Right cardiac atrium (tissue), 5 donors: ENCODE data around the gene TMEM201. TPM values are rescaled to one million over a fixed set of nuclear protein-coding genes. Genes with fewer than 3 reads are reported as not detected.

ENCODE experiments used
- ATAC-seq, 2 donors: fragments of 200-7000 bp; cut with Tn5 transposase; one replicate each; pipeline versions ENCODE4 v1.8.0 to v1.9.1; 2020; ENCODE audit warnings: moderate library complexity in 2 of 2, mild to moderate bottlenecking in 1 of 2
- DNase-seq, 3 donors: peaks; one replicate each; pipeline ENCODE4 v3.0.0-alpha.2; 2020
- H3K27ac ChIP-seq: one replicate; pipeline ENCODE4 v1.5.1; 2013; ENCODE audit warnings: mild to moderate bottlenecking, low read length, control low read depth, moderate library complexity
- H3K27me3 ChIP-seq: one replicate; pipeline ENCODE4 v1.6.1; 2013; ENCODE audit not compliant: control insufficient read depth, insufficient read depth
- H3K4me1 ChIP-seq: one replicate; pipeline ENCODE4 v1.6.1; 2013; ENCODE audit warnings: low read length; ENCODE audit not compliant: control insufficient read depth, insufficient read depth
- H3K4me3 ChIP-seq: one replicate; pipeline ENCODE4 v1.5.1; 2013; ENCODE audit warnings: low read length, control low read depth
- H3K9me3 ChIP-seq: one replicate; pipeline ENCODE4 v1.6.1; 2013; ENCODE audit warnings: low read length; ENCODE audit not compliant: control insufficient read depth
- WGBS: extraction: QIAGEN DNeasy Blood & Tissue Kit; methylation state at CpG from one replicate; pipeline ENCODE4 v1.1.7; 2013; 5-methylcytosine and 5-hydroxymethylcytosine counted together
- intact Hi-C, 4 donors: fragments of 100-400 bp; cut with DNase I; formaldehyde crosslinking; loops; one replicate each; pipeline versions ENCODE4 v1.11.0 to v1.14.0; 2022 to 2023
- polyA plus RNA-seq: library from polyadenylated mRNA; stranded (reverse); fragments of 200-250 nt; gene quantifications from one replicate; pipeline ENCODE4 v1.2.3, GENCODE V29; 2013
- total RNA-seq, 4 donors: library from RNA; stranded (reverse); fragmentation: NEBNext Ultra II Directional; extraction: Animal tissue kit (Norgen Biotek cat#: 25700); gene quantifications; one replicate each; pipeline ENCODE4 v1.2.1, GENCODE V29; 2021
- donor health status: healthy with polysubstance abuse.
- donor health status: DM: no; HTN: yes; CAD: no.
- donor health status: DM: no; HTN: no; CAD: no.
- donor health status: DM: no; HTN: yes; CAD: no; lungs with severe emphysema.
- donor health status: DM: yes; HTN: yes; CAD: no.

The TMEM201 gene
- total and polyA plus RNA-seq, 5 donors = 14.5 to 23.3 (median 21.0) TPM

DNA sequence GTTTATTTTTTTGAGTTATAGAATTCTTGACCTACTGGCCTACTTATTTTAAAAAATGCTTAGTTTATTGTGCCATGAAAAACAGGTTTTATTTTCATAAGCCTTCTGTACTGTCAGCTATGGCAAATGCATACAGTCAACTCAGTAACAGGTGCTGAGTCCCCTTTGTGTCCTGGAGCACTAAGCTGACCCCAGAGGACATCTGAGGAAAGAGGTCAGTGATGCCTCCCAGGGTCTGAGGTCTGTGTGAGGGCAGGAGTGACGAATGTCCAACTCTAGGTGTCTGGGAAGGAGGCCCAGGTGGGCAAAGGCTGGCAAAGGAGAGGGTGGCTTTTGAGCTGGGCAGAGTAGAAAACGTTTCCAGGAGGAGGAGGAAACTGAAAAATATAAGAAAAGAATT is 7.8 kb upstream of the TMEM201 start:
- no peaks in the 10 kb centered on the region for H3K9me3 ChIP-seq
- DNase-seq = no peak
- H3K27me3 ChIP-seq = no peaks in the 10 kb centered on the region
- no peak overlapping the region for H3K4me3 ChIP-seq
- H3K4me1 ChIP-seq = no peaks in the 10 kb centered on the region
- ATAC-seq = no peak
- intact Hi-C loops = no loop called here
- WGBS = 94% methylated on average over 2 of the region's 2 CpGs
- no peak overlapping the region for H3K27ac ChIP-seq

DNA sequence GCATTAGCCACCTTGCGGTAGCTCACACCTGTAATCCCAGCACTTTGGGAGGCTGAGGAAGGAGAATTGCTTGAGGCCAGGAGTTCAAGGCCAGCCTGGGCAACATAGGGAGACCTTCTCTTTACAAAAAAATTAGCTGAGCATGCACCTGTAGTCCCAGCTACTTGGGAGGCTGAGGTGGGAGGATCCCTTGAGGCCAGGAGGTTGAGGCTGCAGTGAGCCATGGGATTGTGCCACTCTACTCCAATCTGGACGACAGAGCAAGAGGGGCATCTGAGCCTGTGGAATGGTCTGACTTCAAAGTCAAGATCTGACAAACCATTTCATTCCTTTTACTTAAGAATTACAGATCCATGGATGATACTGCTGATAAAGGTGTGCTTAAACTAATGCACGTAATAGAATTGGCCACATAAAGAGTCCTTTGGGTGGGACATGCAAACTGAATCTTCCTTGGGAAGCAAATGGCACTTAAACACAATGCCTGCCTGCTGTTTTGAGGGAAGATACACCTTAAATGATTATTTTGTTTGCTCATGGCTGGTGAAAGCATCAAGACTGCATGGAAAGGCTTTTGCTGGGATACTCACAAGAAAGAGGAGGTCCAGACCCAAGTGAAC is 2.5 kb upstream of the TMEM201 start:
- Histone ChIP-seq H3K4me1 (peaks cover 13% of the 10 kb centered on the region), H3K9me3 (no peaks in the 10 kb centered on the region), H3K4me3 (no peak overlapping the region), H3K27me3 (no peaks in the 10 kb centered on the region), H3K27ac (no peak overlapping the region)
- DNase-seq (no peak), ATAC-seq (no peak)
- WGBS = 91% methylated on average over 3 of the region's 3 CpGs
- intact Hi-C loops = no loop called here

DNA sequence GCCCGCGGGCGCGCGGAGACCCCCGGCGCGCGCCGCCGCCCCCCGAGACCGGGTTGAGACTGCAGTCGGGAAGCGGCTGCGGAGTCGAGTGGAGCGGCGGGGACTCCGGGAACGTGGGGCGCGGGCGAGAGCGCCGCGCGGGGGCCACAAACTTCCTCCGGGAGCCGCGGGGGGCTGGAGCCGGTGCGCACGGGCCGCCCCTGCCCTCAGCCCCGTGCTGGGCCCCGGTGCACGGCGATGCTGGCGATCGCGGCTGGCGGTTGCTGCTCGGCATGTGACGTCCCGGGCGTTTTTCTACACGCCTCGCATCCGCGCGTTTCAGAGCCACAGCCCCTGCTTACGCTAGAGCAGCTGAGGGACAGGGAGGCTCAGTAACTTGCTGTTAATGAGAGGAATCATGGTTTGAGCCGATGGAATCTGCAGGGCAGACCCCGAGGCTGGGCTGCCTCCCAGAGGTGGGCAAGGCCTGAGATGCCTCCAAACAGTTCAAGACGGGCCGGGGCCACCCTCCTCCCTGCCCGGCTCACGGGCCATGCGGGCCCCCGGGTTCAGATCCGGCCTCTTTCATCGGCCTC is 520 bp downstream of the TMEM201 start:
- Histone ChIP-seq H3K27me3 (no peaks in the 10 kb centered on the region), H3K4me3 (peak overlapping the region; percentile 76), H3K27ac (no peak overlapping the region), H3K9me3 (no peaks in the 10 kb centered on the region), H3K4me1 (peaks cover 31% of the 10 kb centered on the region)
- WGBS = under 1% methylated on average over 63 of the region's 63 CpGs
- intact Hi-C loops = no loop called here
- no peak for ATAC-seq
- DNase-seq = peak in 2 of 3 donors; percentile 35 to 67

DNA sequence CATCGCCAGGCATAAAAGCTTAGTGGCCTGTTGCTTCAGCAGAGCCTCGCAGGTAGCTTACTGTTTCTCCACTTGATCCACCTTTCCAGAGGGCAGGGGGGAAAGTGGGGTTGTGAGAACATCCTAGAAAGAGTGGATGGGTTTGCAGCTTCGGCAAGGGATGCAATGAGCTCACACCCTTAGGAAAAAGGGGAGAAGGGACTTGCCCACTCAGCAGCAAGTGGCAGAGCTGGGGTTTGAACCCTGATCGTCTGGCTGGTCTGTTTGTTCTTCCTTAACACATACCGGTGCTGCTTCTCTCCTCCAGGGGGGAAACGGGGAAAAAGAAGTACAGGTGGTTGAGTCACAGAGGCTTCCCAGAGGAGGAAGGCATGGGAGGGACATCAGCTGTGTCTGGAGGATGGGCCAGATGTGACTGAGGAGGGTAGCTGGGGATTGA is 1.0 kb downstream of the TMEM201 start:
- Histone ChIP-seq H3K4me3 (peak overlapping the region; percentile 76), H3K27ac (no peak overlapping the region), H3K9me3 (no peaks in the 10 kb centered on the region), H3K27me3 (no peaks in the 10 kb centered on the region), H3K4me1 (peaks cover 31% of the 10 kb centered on the region)
- 21% methylated on average over 6 of the region's 6 CpGs for WGBS
- intact Hi-C loops = no loop called here
- ATAC-seq (no peak), DNase-seq (no peak)

DNA sequence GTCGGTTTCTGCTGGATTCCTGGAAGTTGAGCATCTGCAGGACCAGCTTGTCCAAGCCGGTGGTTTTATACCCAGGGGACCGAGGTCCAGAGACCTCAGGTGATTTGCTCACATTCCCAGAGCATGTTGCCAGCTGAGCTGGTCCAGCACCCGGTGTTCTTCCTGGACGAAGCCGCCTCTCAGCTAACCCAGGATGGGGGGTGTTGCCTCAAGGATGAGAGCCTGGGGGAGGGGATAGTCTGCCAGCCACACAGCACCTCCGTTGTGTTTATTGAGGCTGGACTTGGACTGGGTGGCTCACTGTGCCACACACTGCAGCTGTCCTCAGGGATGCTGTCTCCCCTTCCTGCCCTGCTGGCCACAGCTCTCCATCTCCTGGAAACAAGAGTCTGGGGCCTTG is 1.5 kb downstream of the TMEM201 start:
- intact Hi-C loops = no loop called here
- 66% methylated on average over 7 of the region's 7 CpGs for WGBS

DNA sequence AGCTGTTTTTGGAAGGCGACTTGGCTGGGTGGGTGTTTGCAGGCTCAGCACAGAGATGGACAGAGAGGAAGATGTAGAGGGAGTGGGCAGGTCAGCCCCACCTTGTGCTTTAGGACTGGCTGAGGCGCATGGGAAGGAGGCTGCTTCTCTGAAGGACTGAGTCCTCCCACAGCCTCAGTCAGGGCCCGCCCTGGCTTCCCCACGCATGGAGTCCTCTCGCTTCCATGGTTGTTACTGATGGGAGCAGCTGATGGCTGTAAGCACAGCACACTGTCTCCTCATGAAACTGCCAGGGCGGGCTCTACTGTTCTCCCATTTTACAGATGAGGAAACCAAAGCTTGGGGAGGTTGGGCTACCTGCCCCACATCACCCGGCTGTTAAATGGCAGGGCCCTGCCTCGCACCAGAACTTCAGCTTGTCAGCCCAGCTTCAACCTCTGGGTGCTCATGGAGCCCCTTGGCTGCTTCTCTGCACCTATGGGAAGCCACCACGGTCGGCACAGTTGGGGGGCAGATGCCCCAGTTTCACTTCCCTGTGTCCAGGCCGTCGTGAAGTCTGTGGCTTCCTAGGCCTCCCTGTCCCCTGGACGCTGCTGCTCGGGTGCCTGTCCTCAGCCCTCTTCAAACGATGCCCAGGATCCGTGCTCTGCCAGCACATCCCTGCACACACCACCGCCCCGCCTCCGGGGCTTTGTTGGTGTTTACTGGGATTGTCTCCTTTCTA is 2.4 kb downstream of the TMEM201 start:
- Histone ChIP-seq H3K4me1 (peaks cover 31% of the 10 kb centered on the region), H3K27ac (no peak overlapping the region)
- WGBS = 71% methylated on average over 19 of the region's 19 CpGs

More for the DNA sequence above, 1.5 kb downstream of the TMEM201 start:
- DNase-seq (peak in 1 of 3 donors; percentile 14), ATAC-seq (no peak)
- Histone ChIP-seq H3K27ac (no peak overlapping the region), H3K27me3 (no peaks in the 10 kb centered on the region), H3K4me3 (no peak overlapping the region), H3K4me1 (peaks cover 31% of the 10 kb centered on the region), H3K9me3 (no peaks in the 10 kb centered on the region)

DNA sequence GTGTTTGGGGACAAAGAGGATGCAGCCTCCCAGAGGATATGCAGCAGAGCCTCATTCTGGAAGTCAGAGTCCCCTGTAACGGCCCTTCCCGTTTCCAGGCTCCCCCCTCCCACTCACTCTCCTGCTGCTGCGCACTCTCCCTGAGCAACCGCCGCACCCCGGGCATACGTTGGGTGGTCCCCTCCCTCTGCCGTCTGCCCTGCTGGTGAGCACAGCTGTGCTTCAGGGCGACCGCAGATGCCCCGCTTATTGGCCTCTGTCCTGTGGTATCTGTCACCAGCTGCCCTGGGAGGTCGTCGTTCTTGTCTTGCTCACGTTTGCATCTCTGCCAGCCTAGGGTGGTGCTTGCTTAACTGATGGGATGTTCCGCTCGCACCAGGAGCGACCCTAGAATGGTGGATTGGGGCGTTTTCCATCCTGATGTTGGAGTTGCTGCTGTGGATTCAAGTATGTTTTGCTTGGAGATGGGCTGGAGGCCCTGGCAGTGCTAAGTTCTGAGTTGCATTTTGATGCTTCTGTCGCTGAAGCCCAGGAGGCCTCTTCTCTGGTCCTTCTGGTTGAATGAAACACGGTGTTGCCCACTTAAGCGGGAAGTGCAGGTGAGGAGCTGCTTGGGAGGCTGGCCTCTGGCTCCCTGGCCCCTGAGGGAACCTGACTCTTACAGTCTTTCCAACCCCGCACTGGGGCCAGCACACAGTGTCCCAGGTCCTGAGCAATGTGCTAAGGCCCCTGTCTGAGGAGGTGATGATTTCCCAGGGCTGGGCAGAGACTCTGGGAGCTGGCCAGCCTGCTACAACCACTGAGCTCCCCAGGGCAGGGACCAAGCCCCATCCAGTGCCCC is 3.2 kb downstream of the TMEM201 start:
- Histone ChIP-seq H3K27me3 (no peaks in the 10 kb centered on the region), H3K27ac (no peak overlapping the region), H3K9me3 (no peaks in the 10 kb centered on the region), H3K4me1 (peaks cover 34% of the 10 kb centered on the region), H3K4me3 (no peak overlapping the region)
- intact Hi-C loops = no loop called here
- no peak for ATAC-seq
- 50% methylated on average over 22 of the region's 22 CpGs for WGBS
- peak; percentile 11 to 60 (median 51) for DNase-seq

More for the DNA sequence above, 2.4 kb downstream of the TMEM201 start:
- no peak overlapping the region for H3K4me3 ChIP-seq
- H3K27me3 ChIP-seq = no peaks in the 10 kb centered on the region
- no peaks in the 10 kb centered on the region for H3K9me3 ChIP-seq
- peak; percentile 14 to 50 (median 45) for DNase-seq
- ATAC-seq = no peak
- intact Hi-C loops = no loop called here

DNA sequence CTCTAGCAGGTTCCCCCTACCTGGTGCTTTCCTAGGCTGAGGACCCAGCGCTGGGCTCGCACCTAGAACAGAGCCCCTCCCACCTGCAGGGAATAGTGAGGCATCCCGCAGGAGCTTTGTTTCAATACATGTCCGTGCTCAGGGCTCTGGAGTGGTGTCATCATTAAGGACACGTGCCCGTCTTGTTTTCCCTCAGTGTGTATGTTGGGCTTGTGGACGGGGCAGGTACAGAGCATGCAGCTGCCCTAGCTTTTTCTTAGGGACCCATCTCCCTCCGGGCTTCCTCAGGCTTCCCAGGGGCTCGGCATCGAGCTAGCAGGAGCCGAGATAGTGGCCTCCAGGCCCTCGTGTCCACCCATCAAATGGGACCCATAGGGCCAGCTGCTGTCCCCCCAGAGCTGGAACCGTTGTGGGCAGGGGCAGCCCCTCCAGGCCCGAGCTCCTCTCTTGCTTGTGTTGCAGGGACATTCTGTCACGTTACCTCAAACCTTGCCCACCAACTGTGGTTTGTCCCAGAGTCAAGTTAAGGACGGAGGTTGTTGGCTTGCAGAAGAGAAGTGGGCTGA is 3.9 kb downstream of the TMEM201 start:
- no peak for ATAC-seq
- Histone ChIP-seq H3K4me1 (peaks cover 34% of the 10 kb centered on the region), H3K4me3 (no peak overlapping the region), H3K27me3 (no peaks in the 10 kb centered on the region), H3K27ac (no peak overlapping the region), H3K9me3 (no peaks in the 10 kb centered on the region)
- intact Hi-C loops = no loop called here
- 74% methylated on average over 16 of the region's 16 CpGs for WGBS
- peak in 1 of 3 donors; percentile 38 for DNase-seq

DNA sequence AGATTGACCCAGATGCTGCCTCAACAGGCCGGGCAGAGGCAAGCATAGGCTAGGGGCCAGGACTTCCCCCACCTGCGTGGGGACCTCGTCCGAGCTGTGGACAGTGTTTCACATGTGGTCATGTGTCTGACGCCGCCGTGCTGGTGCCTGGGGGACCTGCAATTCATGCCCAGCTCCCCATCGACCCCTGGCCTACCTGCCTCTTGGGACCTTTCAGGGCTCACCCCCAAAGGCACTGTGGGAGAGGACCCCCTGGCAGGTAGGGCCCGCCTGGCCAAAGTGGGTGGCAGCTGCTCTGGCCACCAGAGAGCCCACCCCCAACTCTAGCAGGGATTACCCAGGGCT is 4.4 kb downstream of the TMEM201 start:
- H3K27me3 ChIP-seq = no peaks in the 10 kb centered on the region
- intact Hi-C loops = no loop called here
- peak overlapping the region; percentile 22 for H3K27ac ChIP-seq
- H3K4me1 ChIP-seq = peaks cover 34% of the 10 kb centered on the region
- DNase-seq (no peak), ATAC-seq (no peak)
- WGBS = 44% methylated on average over 9 of the region's 9 CpGs
- H3K4me3 ChIP-seq = no peak overlapping the region
- no peaks in the 10 kb centered on the region for H3K9me3 ChIP-seq

DNA sequence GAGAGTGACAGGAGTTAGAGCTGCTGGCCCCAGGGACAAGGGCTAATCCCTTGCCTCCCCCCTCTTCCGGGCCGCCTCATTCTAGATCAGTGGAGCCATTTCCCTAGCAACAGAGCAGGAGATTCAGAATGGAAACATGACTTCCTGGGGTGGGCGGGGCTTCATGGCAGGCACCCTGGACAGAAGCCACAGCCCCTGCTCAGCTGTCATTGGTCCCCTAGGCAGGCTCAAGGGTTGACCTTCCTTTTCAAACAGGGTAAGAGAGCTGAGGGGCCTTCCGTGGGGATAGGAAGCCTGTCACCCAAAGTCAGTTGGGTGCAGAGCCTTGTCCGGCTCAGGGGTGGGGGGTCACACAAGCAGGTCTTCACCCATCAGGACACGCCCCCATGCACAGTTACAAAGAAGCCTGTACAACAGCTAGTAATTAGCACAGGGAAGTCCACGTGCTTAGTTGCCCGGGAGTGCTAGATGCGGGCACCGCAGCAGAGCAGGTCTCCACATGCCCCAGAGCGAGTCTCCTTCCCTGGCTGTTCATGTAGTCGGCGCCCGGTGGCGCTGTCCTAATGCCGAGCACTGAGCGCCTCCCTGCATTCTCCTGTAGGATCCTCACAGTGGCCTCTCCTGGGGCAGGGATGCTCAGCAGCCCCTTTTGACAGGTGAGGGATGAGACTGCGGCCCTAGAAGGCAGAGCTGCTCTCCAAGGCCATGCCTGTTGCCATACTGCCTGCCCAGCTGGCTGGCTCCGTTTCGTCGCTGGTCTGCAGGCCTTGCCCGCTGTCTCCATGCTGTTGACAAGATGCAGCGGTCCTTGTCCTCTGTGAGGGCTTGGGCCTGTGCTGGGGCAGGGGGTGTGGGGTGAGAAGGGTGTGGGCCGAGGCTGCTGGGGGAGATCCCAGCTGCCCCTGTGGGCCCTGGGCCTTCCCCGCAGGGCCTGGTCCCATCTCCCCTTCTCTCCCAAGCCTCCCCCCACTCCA is 5.1 kb downstream of the TMEM201 start:
- Histone ChIP-seq H3K9me3 (no peaks in the 10 kb centered on the region), H3K27ac (no peak overlapping the region), H3K4me3 (no peak overlapping the region), H3K4me1 (peaks cover 34% of the 10 kb centered on the region), H3K27me3 (no peaks in the 10 kb centered on the region)
- ATAC-seq (peak; percentile 42 to 68), DNase-seq (peak; percentile 73 to 91 (median 90))
- WGBS = 64% methylated on average over 25 of the region's 25 CpGs
- intact Hi-C loops = no loop called here
